Neutrophil (primary cell): ENCODE results near the gene SUPT3H.

Source experiments
- H3K27ac ChIP-seq: fragments of 200-600 bp; sonication (generic); 2 replicates; pipeline ENCODE4 v1.5.1; 2016; ENCODE audit warnings: mild to moderate bottlenecking, moderate library complexity
- H3K27me3 ChIP-seq: fragments of 200-600 bp; sonication (generic); 2 replicates; pipeline ENCODE4 v1.6.0; 2016; ENCODE audit warnings: mild to moderate bottlenecking
- H3K36me3 ChIP-seq: fragments of 200-600 bp; sonication (generic); 2 replicates; pipeline ENCODE4 v1.5.1; 2017
- H3K4me1 ChIP-seq, 2 experiments: fragments of 200-600 bp in 1 of 2; sonication (generic) in 1 of 2; 1 replicate in 1 of 2; 2 replicates in 1 of 2; pipeline versions ENCODE4 v1.5.1 to v1.6.1; 2013 to 2016; ENCODE audit warnings: low read depth in 1 of 2, low read length in 1 of 2, mild to moderate bottlenecking in 1 of 2, moderate library complexity in 1 of 2; ENCODE audit not compliant: control insufficient read depth in 1 of 2, insufficient read depth in 1 of 2
- H3K4me3 ChIP-seq, 2 experiments: fragments of 200-600 bp in 1 of 2; sonication (generic) in 1 of 2; 1 replicate in 1 of 2; 2 replicates in 1 of 2; pipeline ENCODE4 v1.5.1; 2013 to 2016; ENCODE audit warnings: low read depth in 1 of 2, low read length in 1 of 2, mild to moderate bottlenecking in 1 of 2, moderate library complexity in 1 of 2
- H3K9me3 ChIP-seq: fragments of 200-600 bp; sonication (generic); 2 replicates; pipeline ENCODE4 v1.5.1; 2016
- CTCF ChIP-seq: fragments of 200-600 bp; sonication (generic); IDR thresholded peaks from 2 replicates; pipeline ENCODE4 v1.5.1; 2016; ENCODE audit warnings: antibody characterized with exemption

The SUPT3H gene

GRCh38 chr6:44800171-44800783, 577.5 kb downstream of the SUPT3H start:
- Histone ChIP-seq H3K4me1 (no peaks in the 10 kb centered on the region), H3K36me3 (no peaks in the 10 kb centered on the region), H3K27ac (no peak overlapping the region), H3K4me3 (no peak overlapping the region), H3K9me3 (no peaks in the 10 kb centered on the region), H3K27me3 (peaks cover 7% of the 10 kb centered on the region)
- no peak for TF ChIP-seq CTCF

- Histone ChIP-seq H3K4me3 (no peak overlapping the region), H3K4me1 (no peaks in the 10 kb centered on the region), H3K27me3 (peaks cover 7% of the 10 kb centered on the region), H3K9me3 (no peaks in the 10 kb centered on the region), H3K27ac (no peak overlapping the region), H3K36me3 (no peaks in the 10 kb centered on the region)
- TF ChIP-seq CTCF, result no peak
Measured at GRCh38 chr6:44797746-44798145, 580.0 kb downstream of the SUPT3H start.

DNA sequence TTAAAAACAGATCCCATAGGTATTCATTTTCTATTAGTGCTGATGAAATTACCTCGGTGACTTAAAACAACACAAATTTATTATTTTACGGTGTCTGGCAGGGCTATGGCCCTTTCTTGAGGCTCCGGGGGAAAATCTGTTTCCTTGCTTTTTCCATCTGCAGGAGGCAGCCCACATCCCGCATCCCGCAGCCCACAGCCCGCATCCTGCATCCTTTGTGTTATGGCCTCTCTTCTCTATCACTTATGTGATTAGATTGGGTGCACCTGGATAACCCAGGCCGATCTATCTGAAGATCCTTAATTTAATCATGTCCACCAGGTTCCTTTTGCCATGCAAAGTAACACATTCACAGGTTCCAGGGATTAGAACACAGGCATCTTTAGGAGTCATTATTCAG, 582.4 kb downstream of the SUPT3H start:
- Histone ChIP-seq H3K9me3 (no peaks in the 10 kb centered on the region), H3K4me1 (no peaks in the 10 kb centered on the region), H3K27ac (no peak overlapping the region), H3K4me3 (no peak overlapping the region), H3K36me3 (no peaks in the 10 kb centered on the region), H3K27me3 (peaks cover 7% of the 10 kb centered on the region)
- no peak for TF ChIP-seq CTCF

GRCh38 chr6:44789806-44790205, 587.9 kb downstream of the SUPT3H start:
- TF ChIP-seq CTCF, result no peak
- Histone ChIP-seq H3K27ac (no peak overlapping the region), H3K4me3 (no peak overlapping the region)

DNA sequence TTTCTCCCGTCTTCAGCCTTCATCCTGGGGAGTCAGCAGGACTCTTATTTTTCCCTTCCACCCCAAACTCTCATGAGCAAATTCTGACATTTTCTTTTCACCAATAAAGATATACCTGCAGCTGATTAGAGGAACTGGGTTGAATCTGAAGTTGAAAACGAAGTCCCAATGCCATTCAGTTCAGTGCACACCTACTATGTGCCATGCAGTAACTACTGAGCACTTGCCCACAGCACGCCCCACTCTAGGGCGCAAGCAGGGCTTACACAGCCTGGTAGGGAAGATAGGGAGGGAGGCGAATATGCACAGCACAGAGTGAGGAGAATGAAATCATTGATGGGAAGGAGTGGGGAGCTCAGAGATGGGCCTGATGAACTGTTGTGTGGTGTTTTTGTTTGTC, 588.7 kb downstream of the SUPT3H start:
- Histone ChIP-seq H3K27me3 (no peaks in the 10 kb centered on the region), H3K27ac (no peak overlapping the region), H3K4me1 (no peaks in the 10 kb centered on the region), H3K9me3 (no peaks in the 10 kb centered on the region), H3K36me3 (no peaks in the 10 kb centered on the region), H3K4me3 (no peak overlapping the region)
- TF ChIP-seq CTCF, result no peak

More at GRCh38 chr6:44789806-44790205, 587.9 kb downstream of the SUPT3H start:
- Histone ChIP-seq H3K27me3 (no peaks in the 10 kb centered on the region), H3K4me1 (no peaks in the 10 kb centered on the region), H3K36me3 (no peaks in the 10 kb centered on the region), H3K9me3 (no peaks in the 10 kb centered on the region)
